HS-27A (cell line): ENCODE data around the gene ZBTB8B.
"Not testable (repeated sequence)": the region's sequence is repeated elsewhere in the genome, so short reads cannot be mapped to it uniquely, and the experiment has no call there.

Experiments
- DNase-seq: peaks from one replicate; pipeline ENCODE4 v3.0.0-alpha.2; 2012; ENCODE audit warnings: low read depth, missing footprints

ZBTB8B gene

DNA sequence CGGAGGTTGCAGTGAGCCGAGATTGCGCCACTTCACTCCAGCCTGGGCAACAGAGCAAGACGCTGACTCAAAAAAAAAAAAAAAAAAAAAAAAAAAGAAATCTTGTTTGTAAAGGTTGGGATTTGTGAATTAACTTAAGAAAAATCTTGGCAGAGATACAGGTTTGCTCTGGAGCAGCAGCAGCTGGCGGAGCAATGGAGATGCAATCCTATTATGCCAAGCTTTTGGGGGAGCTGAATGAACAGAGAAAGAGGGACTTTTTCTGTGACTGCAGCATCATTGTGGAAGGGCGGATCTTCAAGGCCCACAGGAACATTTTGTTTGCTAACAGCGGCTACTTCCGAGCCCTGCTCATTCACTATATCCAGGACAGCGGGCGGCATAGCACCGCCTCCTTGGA, 5.6 kb downstream of the ZBTB8B start:
- DNase-seq: no peak

DNA sequence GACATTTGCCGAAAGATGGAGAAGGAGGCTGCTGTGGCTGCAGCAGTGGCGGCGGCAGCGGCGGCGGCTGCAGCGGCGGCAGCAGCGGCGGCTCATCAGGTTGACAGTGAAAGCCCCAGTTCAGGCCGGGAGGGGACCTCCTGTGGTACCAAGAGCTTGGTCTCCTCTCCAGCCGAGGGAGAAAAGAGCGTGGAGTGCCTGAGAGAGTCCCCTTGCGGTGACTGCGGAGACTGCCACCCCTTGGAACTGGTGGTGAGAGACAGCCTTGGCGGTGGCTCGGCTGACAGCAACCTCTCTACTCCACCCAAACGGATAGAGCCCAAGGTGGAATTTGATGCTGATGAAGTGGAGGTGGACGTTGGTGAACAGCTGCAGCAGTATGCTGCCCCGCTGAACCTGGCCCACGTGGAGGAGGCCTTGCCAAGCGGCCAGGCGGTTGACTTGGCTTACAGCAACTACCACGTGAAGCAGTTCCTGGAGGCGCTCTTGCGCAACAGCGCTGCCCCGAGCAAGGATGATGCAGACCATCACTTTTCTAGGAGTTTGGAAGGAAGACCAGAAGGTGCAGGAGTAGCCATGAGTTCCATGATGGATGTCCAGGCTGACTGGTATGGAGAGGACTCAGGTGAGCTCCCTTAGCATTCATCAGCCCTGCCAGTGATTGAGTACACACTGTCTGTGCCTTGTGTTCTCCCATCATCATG, 6.3 kb downstream of the ZBTB8B start:
- no peak for DNase-seq

DNA sequence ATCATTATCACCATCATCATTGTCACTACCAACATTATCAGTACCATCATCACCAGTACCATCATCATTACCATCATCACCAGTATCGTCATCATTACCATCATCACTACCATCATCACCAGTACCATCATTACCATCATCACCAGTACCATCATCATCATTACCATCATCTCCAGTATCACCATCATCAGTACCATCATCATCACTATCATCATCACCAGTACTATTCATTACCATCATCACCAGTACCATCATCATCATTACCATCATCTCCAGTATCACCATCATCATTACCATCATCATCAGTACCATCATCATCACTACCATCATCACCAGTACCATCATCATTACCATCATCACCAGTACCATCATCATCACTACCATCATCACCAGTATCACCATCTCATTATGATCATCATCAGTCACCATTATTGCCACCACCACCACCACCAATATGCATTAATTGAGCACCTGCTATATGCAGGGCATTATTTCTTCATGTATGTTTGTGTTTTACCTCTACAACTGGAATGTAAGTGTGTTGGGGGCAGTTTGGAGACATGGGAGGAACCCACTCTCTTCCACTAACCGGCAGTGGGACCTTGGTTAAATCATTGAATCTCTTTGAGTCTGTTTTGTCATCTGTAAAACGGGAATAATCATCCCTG, 7.0 kb downstream of the ZBTB8B start:
- no peak for DNase-seq

DNA sequence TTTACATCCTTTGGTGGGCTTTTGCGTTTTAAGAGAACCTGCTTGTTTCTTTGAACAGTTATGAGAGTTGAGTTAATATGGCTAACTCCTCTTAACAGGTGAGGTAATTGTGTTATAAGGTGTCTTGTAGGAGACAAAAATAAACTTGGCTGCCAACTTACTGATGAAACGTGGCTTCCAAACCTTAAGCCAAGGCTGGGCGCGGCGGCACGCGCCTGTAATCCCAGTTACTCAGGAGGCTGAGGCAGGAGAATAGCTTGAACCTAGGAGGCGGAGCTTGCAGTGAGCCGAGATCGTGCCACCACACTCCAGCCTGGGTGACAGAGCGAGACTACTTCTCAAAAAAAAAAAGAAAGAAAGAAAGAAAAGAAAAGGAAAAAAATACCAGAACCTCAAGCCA, 8.1 kb downstream of the ZBTB8B start:
- DNase-seq: not testable (repeated sequence)

DNA sequence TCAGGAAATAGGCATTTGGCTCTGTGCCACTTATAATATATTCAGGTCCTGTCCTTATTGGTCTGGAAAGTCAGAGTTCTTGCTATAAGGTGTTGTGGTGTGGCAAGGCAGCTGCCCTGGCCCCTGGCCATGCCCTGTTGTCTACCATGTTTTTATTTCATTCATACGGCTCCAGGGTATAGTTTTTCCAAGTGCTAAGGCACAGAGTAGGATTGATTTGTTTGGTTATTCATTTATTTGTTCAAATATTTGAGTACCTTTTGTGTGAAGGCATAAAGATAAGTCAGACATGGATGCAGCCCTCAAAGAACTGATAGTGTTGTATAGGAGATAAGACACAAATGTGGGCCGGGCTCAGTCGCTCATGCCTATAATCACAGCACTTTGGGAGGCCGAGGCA, 10.1 kb downstream of the ZBTB8B start:
- no peak for DNase-seq

DNA sequence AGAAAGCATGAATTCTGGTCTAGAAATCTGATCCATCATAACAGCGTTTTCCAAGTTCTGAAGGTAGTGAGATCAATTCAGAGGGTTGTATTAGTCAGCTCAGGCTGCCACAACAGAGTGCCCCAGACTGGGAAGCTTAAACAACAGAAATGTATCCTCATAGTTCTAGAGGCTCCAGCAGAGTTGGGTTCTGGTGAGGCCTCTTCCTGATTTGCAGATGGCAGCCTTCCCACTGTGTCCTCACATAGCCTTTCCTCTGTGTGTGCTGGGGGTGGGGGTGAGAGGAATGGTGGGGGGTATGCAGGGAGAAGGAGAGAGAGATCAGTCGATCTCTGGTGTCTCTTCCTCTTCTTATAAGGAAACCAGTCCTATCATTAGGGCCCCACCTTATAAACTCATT, 15.1 kb downstream of the ZBTB8B start:
- no peak for DNase-seq

DNA sequence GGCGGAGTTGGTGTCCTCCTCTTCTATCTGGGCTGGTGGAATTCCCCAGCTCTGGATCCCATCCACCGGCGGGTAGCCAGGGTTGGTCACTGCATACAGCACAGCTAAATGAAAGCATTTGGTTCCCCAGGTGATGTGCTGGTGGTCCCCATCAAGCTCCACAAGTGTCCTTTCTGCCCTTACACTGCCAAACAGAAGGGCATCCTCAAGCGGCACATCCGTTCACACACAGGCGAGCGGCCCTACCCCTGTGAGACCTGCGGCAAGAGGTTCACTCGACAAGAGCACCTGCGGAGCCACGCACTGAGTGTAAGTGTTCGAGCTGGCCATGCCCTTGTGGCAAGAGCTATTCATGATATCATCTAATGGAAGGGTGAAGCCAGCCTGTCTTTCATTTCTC, 15.9 kb downstream of the ZBTB8B start:
- no peak for DNase-seq

DNA sequence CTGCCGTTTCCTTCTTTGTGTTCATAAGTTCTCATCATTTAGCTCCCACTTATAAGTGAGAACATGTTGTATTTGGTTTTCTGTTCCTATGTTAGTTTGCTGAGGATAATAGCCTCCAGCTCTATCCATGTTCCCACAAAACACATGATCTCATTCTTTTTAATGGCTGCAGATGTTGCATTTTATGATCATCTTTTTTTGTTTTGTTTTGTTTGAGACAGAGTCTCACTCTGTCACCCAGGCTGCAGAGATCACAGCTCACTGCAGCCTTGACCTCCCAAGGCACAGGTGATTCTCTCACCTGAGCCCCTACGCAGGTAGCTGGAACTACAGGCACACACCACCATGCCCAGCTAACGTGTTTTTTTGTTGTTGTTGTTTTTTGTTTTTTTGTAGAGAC, 16.9 kb downstream of the ZBTB8B start:
- not testable (repeated sequence) for DNase-seq

DNA sequence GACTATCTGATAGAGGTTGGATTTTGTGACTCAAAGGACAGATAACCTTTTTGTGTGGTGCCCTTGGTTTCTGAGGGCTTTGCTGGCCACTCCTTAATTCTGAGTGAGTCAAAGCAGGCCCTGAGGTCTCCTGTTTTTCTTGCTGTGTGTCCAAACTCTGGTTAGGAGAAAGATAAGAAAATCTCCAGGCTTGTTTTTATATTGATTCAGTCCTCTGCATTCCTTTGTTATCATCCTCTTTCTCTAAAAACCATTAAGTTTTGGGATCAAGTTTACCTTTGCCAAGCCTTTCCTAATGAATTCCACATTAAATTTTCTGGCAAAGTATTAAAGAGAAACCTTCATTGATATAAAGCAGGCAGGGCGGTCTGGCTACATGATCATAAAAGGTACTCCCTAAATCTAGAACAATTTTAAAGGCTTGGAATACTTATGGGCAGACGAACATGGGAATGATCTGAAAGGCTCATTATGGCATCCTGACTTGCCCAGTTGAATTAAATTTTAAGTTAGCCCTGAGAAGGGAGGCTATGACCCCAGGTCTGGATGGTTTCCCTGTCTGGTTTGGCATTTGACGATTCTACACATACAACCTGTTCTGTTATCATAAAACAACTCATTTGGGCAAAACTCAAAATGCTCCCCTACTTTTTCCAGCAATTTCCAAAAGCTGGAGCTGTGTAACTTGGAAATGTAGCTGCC, 20.8 kb downstream of the ZBTB8B start:
- no peak for DNase-seq

DNA sequence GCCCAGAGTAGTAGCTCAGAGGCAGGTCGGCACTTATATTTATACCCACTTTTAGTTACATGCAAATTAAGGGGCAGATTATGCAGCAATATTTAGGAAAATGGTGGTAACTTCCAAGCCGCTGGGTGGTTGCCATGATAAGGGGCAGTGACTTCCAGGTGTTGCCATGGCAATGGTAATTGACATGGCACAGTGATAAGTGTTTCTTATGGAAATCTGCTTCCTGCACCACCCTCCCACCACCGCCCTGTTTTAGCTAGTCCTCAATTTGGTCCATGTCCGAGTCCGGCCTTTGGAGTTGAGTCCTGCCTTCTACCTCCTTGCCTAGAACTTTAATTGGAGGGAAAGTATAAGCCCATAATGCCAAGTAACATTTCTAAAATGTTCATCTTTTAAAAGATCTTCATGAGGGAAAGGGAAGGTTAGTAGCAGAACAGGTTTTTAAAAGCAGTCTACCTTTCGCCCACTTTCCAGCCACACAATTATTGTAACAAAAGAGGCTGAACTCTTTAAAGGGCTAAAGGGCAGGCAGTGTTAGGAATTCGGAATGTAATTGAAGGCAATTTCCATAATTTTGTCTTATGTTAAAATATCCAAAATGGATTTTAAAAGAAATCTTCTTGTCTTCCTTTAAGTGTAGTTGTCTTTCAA, 21.7 kb downstream of the ZBTB8B start:
- DNase-seq: no peak

DNA sequence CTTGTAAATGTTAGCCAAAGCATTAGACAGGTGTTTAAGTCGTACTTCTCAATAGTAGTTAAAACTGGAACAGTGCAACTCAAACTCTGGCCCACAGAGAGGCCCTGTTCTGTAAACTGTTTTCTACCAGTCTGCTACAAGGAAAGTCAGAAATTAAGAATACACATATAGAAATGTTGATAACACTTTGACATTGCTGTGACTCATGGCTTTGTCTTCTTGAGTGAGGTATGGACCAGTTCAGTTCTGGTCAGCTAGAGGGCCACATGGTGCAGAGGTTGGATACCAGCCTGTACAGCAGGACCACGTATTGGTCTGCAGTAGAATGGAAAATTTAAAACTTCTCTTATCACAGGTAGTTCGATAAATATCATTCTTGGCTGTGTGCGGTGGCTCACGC, 22.3 kb downstream of the ZBTB8B start:
- no peak for DNase-seq

DNA sequence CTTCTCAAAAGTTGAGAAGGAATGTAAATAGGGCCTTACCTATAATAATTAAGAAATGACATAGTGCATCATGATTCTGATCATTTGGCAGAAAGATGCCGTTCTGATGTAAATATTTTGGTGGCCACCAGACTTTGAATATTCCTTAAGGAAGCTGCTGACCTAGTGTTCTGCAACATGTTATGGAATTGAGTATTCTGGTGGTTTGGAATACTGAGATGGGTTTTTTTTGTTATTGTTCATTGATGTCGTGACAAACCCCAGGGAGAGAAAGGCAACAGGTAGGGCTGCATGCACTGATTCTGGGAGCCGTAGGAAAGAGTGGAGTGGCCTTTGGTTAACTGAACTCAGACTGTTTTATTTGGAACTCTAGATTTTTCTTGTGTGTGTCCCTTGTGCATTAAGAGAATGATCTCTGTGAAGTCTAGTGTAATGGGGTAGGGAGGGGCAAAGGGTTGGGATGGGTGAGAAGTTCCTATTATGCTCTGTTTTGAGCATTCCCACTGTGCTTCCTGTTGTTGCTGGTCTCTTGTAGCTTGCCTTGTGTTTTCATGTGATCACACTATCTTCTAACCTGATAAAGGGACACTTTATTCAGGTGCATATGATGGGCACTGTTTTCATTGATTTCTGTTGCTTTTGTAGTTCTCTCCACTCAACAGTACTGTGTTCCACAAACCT, 25.0 kb downstream of the ZBTB8B start:
- no peak for DNase-seq

DNA sequence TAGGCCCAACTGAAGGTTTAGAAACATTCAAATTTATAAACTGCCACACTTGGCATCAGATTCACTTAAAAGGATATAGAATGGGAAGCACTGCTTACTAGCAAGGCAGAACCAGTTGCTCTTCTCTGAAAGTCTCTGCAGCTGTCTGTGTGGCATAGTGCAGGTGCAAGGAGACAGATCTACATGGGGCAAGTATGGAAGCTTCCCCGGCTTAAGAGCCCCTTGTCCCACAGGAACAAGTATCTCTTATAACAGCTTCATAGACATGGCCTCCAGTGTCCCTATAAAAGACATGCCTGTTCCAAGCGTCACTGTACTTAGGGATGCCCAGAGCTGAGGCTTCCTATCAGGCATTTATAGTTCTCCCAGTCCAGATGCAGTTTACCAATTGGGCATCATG, 26.5 kb downstream of the ZBTB8B start:
- DNase-seq: no peak

DNA sequence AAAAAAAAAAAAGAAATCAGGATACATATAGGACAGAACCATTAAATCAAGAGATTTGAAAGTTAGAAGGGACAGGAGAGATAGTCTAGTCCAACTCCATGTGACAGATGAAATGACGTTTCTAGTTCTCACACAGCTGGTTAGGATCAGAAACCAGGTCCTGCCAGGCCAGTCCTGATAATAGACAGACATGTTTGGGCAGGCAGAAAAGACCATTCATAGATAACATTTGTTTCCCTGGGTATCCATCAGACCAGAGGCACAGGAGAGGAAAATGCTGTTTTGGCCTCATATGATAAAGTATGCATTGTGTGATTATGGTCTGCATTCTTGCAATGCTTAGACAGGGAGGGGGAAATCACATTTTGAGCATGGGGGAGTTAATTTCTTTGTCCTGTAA, 29.3 kb downstream of the ZBTB8B start:
- DNase-seq: no peak

DNA sequence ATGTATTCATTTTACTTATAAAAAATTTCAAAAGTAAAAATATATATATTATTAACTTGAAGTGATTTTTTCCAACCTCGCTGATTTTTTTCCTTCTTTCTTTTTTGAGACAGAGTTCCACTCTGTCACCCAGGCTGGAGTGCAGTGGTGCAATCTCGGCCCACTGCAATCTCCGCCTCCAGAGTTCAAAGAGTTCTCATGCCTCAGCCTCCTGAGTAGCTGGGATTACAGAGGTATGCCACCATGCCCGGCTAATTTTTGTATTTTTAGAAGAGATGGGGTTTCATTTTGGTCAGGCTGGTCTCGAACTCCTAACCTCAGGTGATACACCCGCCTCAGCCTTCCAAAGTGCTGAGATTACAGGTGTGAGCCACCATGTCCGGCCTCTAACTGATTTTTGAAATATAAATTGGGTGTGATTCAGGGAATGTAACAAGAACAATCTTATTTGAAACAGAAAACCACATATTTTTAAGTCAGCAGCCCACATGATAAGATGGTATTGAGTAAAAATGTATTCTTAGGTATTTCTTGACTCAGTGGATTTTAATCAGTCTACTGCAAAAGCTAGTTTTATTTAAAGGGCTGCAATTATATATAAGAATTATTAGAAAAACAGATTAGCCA, 30.0 kb downstream of the ZBTB8B start:
- DNase-seq: no peak

DNA sequence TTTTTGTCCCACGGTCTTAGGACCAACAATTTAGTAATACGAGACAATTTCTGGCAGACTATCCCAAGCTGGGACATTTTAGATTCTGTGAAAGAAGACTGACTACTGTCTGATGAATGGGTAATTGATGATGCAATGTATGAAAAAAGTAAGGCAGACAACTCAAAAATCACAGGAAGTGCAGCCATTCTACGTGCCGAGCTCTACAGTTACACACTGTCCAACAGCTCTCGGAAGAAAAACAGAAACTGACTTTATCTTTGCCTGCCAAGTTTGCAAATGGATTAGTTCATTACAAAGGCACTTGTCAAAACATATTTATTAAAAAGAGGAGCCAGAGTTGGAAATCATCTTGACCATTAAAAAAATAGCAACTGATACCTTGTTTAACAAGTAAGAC, 31.3 kb downstream of the ZBTB8B start:
- DNase-seq: no peak

DNA sequence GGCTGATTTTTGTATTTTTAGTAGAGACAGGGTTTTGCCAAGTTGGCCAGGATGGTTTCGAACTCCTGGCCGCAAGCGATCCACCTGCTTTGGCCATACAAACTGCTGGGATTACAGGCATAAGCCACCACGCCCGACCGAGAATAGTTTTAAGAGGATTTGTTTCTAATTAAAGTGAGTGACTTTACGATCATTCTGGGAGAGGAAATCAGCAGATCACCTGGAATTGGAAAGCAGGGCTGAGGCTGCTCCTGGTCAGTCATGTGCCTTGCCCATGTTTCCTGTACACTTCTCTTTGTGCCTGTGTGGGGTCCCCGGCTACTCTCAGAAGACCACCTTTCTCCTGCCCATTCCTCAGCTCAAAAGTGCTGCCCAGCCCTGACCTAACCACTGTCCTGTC, 33.9 kb downstream of the ZBTB8B start:
- no peak for DNase-seq

DNA sequence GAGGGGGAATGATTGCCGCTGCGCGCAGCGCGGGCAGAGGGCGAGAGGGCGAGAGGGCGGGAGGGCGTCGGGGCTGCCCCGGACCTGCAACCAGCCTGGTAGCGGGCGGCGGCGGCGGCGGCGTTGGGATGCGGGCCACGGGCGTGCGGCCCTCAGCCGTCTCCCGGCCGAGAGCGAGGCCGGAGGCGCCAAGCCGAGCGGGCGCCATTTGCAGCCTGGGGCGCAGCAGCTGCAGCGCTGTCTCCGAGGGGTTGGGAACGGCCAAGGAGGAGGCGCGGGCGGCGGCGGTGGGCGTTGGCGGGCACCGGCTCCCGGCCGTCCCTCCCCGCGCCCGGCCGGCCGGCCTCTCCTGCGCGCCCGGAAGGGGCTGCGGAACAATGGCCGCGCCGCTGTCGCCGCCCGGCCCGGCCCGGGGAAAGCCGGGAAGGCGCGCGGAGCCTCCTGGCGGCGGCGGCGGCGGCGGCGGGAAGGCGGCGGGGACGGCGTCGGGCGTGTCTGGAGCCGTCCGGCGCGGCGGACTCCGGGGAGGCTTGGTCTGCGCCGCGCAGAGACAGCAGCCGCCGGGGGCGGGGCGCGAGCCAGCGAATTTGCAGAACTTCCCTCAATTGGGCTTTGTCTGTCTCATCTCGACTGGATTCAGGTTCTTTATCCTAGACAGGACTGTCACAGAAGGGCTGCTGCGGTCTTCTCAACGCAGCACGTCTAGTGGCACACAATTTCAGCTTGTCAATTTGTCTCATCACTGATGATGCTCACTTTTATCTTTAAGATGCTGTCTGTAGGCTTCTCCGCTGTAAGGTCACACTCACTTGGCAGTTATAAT, 35.7 kb downstream of the ZBTB8B start:
- DNase-seq: no peak

DNA sequence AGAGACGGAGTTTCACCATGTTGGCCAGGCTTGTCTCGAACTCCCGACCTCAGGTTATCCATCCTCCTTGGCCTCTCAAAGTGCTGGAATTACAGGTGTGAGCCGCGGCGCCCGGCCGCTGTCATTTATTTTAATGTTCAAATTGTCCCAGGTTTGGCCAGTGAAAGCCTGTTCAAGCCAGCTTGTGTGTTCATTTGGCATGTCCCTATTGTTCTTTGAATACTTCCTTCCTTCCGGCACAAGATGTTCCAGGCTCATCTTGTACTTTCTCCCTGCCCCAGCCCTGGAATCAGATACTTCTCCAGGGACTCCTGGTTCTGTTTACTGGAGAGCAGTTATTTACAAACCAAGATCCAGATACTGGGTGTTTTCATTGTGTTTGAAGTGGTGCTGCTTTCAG, 37.0 kb downstream of the ZBTB8B start:
- DNase-seq: no peak

DNA sequence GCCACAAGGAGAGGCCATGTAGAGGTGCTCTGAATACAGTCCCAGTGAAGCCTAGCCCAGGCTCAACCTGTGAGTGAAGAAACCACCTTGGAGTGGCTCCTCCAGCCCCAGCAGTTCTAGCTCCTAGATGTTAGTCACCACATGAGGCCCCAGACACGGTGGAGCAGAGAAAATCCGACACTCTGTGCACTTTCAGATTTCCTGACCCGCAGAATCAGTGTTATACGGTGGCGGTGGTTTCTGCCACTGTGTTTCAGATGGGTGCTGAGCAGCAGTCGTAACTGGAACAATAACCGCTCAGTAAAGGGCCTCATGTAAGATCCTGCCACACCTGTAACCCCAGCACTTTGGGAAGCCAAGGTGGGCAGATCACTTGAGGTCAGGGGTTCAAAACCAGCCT, 38.3 kb downstream of the ZBTB8B start:
- DNase-seq: no peak

DNA sequence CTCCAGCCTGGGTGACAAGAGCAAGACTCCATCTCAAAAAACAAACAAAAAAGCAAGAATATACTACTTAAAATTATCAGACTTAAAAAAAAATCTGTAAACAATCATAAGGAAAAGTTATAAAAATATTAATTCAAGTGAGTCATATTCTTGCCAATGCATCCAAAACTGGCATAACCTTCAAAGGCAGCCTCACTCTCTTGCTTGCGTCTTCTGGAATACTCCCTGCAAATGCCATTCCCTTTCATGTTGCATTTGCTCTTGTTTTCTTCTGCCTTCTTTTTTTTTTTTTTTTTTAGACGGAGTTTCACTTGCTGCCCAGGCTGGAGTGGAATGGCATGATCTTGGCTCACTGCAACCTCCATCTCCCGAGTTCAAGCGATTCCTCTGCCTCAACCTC, 42.1 kb downstream of the ZBTB8B start:
- DNase-seq: no peak
